HG02840 (cell line): Measurements from ENCODE around the gene KLF2.

ENCODE experiments used
- ATAC-seq: cut with Tn5 transposase; IDR thresholded peaks from one replicate; pipeline ENCODE4 v1.9.1; 2021; ENCODE audit warnings: mild to moderate bottlenecking, moderate library complexity, moderate number of reproducible peaks; ENCODE audit not compliant: unreplicated experiment, low FRiP score

Gene KLF2

GRCh38 chr19:16361926-16362325, 37.3 kb downstream of the KLF2 start:
- ATAC-seq, result no peak

- ATAC-seq, result no peak
These were observed 38.7 kb downstream of the KLF2 start for GRCh38 chr19:16363133-16363851.

GRCh38 chr19:16363852-16364230, 39.2 kb downstream of the KLF2 start:
- ATAC-seq, result no peak

GRCh38 chr19:16364231-16364865, 39.7 kb downstream of the KLF2 start:
- ATAC-seq, result no peak

GRCh38 chr19:16365300-16365996, 40.8 kb downstream of the KLF2 start:
- no peak for ATAC-seq

GRCh38 chr19:16366056-16366432, 41.4 kb downstream of the KLF2 start:
- no peak for ATAC-seq

- no peak for ATAC-seq
These were observed 42.0 kb downstream of the KLF2 start for GRCh38 chr19:16366433-16367260.

- peak; percentile 34 for ATAC-seq
These were observed 42.6 kb downstream of the KLF2 start for GRCh38 chr19:16367261-16367683.

GRCh38 chr19:16368385-16369305, 44.0 kb downstream of the KLF2 start:
- no peak for ATAC-seq

- ATAC-seq, result no peak
These were observed 44.7 kb downstream of the KLF2 start for GRCh38 chr19:16369306-16369663.

- no peak for ATAC-seq
These were observed 45.3 kb downstream of the KLF2 start for GRCh38 chr19:16369664-16370576.

GRCh38 chr19:16370641-16371391, 46.2 kb downstream of the KLF2 start:
- no peak for ATAC-seq

GRCh38 chr19:16371540-16371986, 46.9 kb downstream of the KLF2 start:
- ATAC-seq, result peak; percentile 64

GRCh38 chr19:16372065-16372915, 47.7 kb downstream of the KLF2 start:
- no peak for ATAC-seq

GRCh38 chr19:16373079-16373478, 48.5 kb downstream of the KLF2 start:
- no peak for ATAC-seq

GRCh38 chr19:16373532-16373931, 48.9 kb downstream of the KLF2 start:
- ATAC-seq, result no peak

- ATAC-seq, result no peak
These were observed 49.4 kb downstream of the KLF2 start for GRCh38 chr19:16373989-16374388.
